AG09309 (cell line): ENCODE results near the gene SLC12A9.

ENCODE experiments used
- DNase-seq: peaks from one replicate; pipeline ENCODE4 v3.0.0-alpha.2; 2010; ENCODE audit warnings: low read depth
- H3K4me3 ChIP-seq: 2 replicates; pipeline ENCODE4 v1.5.1; 2011; ENCODE audit warnings: mild to moderate bottlenecking, low read depth, low read length, moderate library complexity; ENCODE audit not compliant: control insufficient read depth
- TF ChIP-seq, protein P1 (sequence below): IDR thresholded peaks from 2 replicates; pipeline ENCODE4 v1.5.1; 2011; ENCODE audit warnings: mild to moderate bottlenecking, low read depth, low read length, inconsistent platforms; ENCODE audit not compliant: insufficient read depth, control insufficient read depth; ENCODE audit errors: missing control alignments

The SLC12A9 gene

DNA sequence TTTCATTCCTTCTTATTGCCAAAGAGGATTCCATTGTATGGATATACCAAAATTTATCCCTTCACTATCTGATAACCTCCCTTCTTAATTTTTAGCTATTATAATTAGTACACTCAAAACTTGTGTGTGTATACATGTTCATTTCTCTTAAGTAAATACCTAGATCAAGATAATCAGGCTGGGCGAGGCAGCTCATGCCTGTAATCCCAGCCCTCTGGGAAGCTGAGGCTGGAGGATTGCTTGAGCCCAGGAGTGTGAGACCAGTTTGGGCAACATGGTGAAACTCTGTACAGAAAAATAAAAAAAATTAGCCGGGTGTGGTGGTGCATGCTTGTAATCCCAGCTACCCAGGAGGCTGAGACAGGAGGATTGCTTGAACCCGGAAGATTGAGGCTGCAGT is 59.0 kb downstream of the SLC12A9 start:
- TF ChIP-seq, protein P1, sequence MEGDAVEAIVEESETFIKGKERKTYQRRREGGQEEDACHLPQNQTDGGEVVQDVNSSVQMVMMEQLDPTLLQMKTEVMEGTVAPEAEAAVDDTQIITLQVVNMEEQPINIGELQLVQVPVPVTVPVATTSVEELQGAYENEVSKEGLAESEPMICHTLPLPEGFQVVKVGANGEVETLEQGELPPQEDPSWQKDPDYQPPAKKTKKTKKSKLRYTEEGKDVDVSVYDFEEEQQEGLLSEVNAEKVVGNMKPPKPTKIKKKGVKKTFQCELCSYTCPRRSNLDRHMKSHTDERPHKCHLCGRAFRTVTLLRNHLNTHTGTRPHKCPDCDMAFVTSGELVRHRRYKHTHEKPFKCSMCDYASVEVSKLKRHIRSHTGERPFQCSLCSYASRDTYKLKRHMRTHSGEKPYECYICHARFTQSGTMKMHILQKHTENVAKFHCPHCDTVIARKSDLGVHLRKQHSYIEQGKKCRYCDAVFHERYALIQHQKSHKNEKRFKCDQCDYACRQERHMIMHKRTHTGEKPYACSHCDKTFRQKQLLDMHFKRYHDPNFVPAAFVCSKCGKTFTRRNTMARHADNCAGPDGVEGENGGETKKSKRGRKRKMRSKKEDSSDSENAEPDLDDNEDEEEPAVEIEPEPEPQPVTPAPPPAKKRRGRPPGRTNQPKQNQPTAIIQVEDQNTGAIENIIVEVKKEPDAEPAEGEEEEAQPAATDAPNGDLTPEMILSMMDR = no peak
- no peak overlapping the region for H3K4me3 ChIP-seq
- no peak for DNase-seq

DNA sequence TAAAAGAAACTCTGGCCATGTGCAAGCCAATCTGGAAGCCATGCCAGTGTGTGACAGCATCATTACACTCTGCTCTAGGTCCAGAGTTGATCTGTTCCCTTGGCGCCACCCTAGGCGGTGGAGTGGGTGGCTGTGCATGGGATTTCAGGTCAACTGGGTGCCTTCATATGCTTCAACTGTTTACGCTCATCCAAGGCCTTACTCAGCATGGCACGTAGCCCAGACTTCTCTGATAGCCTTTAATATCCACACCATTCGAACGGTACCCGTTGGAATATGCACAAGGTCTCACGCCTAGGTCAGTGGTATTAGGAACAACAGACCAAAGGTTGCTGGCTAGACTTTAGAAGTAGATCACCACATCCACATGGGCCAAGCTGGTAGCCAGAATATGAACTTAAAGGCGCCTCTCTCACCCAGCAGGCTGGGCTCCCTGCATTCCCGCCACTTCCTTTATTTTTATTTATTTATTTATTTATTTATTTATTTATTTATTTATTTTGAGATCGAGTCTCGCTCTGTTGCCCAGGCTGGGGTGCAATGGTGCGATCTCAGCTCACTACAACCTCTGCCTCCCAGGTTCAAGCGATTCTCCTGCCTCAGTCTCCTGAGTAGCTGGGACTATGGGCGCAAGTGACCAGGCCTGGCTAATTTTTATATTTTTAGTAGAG is 61.8 kb downstream of the SLC12A9 start:
- no peak overlapping the region for H3K4me3 ChIP-seq
- TF ChIP-seq, protein P1 = no peak
- no peak for DNase-seq

- DNase-seq = no peak
- H3K4me3 ChIP-seq = no peak overlapping the region
- TF ChIP-seq, protein P1 = no peak
Measured at GRCh38 chr7:100914879-100915447, 62.5 kb downstream of the SLC12A9 start.
